ENCODE results near the gene TM9SF1.

- no peak for TF ChIP-seq BHLHE40 (IDR thresholded peaks at IDR 0.05; ENCODE audit: low read depth, low read length)
- TF ChIP-seq, protein P1, sequence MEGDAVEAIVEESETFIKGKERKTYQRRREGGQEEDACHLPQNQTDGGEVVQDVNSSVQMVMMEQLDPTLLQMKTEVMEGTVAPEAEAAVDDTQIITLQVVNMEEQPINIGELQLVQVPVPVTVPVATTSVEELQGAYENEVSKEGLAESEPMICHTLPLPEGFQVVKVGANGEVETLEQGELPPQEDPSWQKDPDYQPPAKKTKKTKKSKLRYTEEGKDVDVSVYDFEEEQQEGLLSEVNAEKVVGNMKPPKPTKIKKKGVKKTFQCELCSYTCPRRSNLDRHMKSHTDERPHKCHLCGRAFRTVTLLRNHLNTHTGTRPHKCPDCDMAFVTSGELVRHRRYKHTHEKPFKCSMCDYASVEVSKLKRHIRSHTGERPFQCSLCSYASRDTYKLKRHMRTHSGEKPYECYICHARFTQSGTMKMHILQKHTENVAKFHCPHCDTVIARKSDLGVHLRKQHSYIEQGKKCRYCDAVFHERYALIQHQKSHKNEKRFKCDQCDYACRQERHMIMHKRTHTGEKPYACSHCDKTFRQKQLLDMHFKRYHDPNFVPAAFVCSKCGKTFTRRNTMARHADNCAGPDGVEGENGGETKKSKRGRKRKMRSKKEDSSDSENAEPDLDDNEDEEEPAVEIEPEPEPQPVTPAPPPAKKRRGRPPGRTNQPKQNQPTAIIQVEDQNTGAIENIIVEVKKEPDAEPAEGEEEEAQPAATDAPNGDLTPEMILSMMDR (conservative IDR thresholded peaks at IDR 0.05; ENCODE audit: low read depth, low read length), result no peak
Measured at GRCh38 chr14:24149302-24149969, 45.8 kb downstream of the TM9SF1 start.
